Fibroblast of mammary gland (primary cell): ENCODE data around the gene ACTL8.

Experiments
- DNase-seq: peaks from one replicate; pipeline ENCODE4 v3.0.0-alpha.2; 2010; ENCODE audit warnings: low read depth
- H3K4me3 ChIP-seq: 2 replicates; pipeline ENCODE4 v1.5.1; 2011; ENCODE audit warnings: low read depth, mild to moderate bottlenecking, low read length, moderate library complexity; ENCODE audit not compliant: control insufficient read depth
- CTCF ChIP-seq: conservative IDR thresholded peaks from 2 replicates; pipeline ENCODE4 v1.5.1; 2011; ENCODE audit warnings: low read depth, low read length, inconsistent platforms; ENCODE audit not compliant: control insufficient read depth, insufficient read depth

The ACTL8 gene

GRCh38 chr1:17780916-17781315 lies 25.8 kb downstream of the ACTL8 start:
- TF ChIP-seq CTCF, result no peak
- DNase-seq, result no peak
- no peak overlapping the region for H3K4me3 ChIP-seq

GRCh38 chr1:17789926-17790325 lies 34.8 kb downstream of the ACTL8 start:
- no peak for DNase-seq
- H3K4me3 ChIP-seq, result no peak overlapping the region
- TF ChIP-seq CTCF, result no peak

- no peak for TF ChIP-seq CTCF
- DNase-seq, result no peak
- H3K4me3 ChIP-seq, result no peak overlapping the region
Observed at GRCh38 chr1:17790383-17791054, 35.4 kb downstream of the ACTL8 start.

- no peak for DNase-seq
- no peak for TF ChIP-seq CTCF
- no peak overlapping the region for H3K4me3 ChIP-seq
Observed at GRCh38 chr1:17791055-17791390, 35.9 kb downstream of the ACTL8 start.

- no peak overlapping the region for H3K4me3 ChIP-seq
- no peak for DNase-seq
- TF ChIP-seq CTCF, result no peak
Observed at GRCh38 chr1:17791480-17791879, 36.3 kb downstream of the ACTL8 start.

GRCh38 chr1:17792421-17792820 lies 37.3 kb downstream of the ACTL8 start:
- DNase-seq, result no peak
- no peak overlapping the region for H3K4me3 ChIP-seq
- TF ChIP-seq CTCF, result no peak
